AG09319 (cell line): Measurements from ENCODE around the gene POLR3E.

Source experiments
- DNase-seq: peaks from one replicate; pipeline ENCODE4 v3.0.0-alpha.2; 2010; ENCODE audit warnings: low read depth; ENCODE audit errors: extremely low read depth
- TF ChIP-seq, protein P1 (sequence below): IDR thresholded peaks from 2 replicates; pipeline ENCODE4 v1.5.1; 2011; ENCODE audit warnings: low read depth, mild to moderate bottlenecking, inconsistent platforms, low read length, moderate library complexity

The POLR3E gene

DNA sequence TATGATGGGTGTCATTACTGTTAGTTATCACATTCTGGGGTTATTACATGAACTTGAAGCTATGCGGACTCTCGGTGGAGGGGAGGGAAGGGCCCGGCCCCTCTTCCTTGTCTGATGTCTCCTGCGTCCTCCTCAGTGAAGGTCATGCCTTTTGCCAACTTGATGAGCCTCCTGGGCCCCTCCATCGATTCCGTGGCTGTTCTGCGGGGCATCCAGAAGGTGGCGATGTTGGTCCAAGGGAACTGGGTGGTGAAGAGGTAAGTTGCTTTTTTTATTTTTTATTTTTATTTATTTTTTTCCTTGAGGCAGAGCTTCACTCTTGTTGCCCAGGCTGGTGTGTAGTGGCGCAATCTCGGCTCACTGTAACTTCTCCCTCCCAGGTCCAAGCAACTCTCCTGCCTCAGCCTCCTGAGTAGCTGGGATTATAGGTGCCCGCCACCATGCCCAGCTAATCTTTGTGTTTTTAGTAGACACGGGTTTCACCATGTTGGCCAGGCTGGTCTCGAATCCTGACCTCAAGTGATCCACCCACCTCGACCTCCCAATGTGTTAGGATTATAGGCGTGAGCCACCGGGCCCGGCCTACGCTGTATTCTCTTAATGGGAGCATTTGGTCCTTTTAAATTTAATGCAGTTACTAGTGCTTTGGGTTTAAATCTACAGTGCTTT, 21.6 kb downstream of the POLR3E start:
- TF ChIP-seq, protein P1, sequence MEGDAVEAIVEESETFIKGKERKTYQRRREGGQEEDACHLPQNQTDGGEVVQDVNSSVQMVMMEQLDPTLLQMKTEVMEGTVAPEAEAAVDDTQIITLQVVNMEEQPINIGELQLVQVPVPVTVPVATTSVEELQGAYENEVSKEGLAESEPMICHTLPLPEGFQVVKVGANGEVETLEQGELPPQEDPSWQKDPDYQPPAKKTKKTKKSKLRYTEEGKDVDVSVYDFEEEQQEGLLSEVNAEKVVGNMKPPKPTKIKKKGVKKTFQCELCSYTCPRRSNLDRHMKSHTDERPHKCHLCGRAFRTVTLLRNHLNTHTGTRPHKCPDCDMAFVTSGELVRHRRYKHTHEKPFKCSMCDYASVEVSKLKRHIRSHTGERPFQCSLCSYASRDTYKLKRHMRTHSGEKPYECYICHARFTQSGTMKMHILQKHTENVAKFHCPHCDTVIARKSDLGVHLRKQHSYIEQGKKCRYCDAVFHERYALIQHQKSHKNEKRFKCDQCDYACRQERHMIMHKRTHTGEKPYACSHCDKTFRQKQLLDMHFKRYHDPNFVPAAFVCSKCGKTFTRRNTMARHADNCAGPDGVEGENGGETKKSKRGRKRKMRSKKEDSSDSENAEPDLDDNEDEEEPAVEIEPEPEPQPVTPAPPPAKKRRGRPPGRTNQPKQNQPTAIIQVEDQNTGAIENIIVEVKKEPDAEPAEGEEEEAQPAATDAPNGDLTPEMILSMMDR = peak; percentile 65
- no peak for DNase-seq

DNA sequence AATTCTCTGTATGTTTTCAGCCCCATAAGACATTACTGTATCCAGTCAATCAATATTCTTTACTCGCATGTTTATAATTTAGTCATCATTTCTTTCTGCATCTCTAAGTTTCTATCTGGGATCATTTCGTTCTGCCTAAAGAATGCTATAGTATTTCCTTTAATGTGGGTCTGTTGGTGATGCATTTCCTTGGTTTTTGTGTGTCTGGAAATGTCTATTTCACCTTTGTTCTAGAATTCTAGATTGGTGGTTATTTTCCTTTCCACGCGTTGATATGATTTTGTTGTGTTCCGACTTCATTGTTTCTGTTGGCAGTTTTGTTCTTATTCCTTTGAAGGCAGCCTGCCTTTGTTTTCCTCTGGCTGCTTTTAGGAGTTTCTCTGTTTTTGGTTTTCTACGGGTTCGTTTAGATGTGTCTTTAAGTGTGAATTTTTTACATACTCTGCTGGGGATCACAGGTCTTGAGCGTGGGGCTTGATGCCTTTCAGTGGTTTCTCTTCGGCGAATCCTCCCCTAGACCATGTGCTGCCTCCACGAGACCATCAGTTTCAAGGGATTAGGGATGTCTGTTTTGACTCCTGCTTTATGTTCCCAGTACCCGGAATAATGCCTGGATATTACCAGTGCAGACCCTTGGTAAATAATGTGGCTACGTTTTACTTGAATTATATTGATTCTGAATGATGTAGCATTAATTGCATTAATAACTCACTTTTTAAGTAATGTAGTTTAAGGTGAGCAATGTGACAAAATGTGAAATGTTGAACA, 23.5 kb downstream of the POLR3E start:
- TF ChIP-seq, protein P1 = no peak
- no peak for DNase-seq

DNA sequence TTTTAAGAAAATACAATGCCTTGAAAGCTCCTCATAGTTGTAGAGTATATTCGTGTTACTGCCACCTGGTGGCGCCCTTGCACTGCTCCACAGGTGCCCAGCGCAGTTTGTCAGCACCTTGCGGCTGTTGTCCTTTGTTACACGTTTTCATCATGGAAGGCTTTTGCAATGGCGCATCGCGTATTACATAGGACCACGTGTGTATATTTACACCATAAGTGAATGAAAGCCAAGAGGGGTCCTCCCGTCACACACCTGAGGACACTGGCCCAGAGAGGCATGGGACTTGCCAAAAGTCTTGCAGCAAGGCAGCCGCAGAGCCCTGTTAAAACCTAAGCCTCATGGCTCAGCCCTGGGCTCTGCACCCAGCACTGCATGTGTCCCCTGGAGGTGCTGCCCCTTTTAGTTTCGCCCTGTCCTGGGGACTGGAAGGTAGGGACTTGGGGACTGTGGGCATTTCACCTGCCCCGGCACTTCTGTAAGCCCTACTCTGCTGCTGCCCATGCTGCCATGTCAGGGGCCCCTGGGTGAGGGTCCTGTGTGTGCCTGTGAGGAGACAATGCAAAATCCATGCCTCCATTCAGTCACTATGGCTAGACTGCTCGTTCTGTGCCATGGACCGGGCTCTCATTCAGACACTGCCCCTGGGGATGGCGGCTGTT, 24.3 kb downstream of the POLR3E start:
- DNase-seq = peak; percentile 36
- TF ChIP-seq, protein P1 = peak; percentile 82

DNA sequence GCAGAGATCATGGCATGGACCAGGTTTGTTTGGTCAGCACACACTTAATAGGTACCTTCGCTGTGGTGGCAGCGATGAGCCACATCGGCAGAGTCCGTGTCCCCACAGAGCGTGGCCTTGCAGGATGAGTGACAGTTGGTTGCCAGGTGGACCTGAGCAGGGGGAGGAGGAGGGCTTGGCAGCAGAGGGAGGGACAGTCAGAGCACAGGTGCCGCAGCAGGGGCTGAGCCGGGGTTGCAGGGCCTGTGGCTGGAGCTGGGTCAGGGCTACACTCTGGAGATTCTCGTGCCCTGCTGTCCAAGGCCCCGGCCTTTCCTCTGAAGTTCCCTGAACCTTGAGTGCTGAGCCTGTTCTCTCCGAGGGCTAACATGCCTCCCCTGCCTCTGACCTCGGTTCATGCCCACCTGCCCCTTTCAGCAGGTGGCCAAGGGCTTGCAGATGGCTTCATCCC, 24.8 kb downstream of the POLR3E start:
- TF ChIP-seq, protein P1 = no peak
- no peak for DNase-seq

DNA sequence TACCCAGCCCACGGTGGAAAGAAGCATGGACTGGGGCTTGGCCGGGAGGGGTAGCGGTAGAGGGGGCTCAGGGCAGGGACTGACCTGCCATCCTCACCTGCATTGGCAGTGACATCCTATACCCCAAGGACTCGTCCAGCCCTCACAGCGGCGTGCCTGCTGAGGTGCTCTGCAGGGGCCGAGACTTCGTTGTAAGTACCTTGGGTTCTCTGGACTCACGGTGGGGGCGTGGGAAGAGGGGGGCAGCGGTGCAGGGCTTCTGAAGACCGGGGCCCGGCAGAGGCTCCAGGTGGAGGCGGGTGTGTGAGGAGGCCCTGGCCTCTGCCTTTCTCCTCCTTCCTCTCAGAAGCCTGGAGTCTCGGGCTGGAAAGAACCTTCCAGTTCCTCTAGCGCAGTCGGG, 25.5 kb downstream of the POLR3E start:
- TF ChIP-seq, protein P1 = no peak
- DNase-seq = no peak

DNA sequence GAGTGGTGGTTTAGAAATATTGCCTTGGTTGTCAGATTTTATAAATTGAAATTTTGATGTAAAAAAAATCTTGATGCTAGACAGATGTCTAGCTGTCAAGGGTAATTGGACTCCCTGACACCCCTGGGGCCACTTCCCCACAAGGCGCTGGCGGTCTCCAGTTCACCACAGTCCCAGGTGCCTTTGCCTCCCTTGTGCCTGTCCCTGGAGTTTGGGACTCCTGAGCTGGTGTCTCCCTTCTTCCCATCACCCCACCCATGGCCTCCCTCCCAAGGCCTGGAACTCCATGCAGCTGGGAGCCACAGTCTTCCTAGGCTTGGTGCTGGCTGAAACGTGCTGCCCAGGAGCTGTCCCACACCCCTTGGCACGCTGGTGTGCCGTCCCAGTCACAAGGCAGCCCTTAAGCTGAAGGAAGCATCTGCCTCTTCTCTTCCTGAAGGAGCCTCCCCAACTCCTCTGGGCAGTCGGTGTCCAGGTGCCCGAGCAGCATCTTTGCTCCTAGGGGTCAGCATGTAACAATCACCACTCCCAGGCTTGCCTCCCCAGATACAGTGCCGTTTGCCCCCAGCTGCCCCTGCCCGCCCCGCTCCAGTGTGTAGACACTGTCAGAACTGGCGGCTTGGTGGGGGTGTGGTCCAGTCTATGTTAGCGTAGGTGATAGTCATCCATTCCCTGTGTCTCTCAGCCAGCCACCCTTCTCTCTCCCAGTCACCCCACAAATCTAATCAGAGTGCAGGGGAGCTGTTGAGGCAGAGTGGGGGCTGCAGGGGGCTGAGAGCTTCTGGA, 26.2 kb downstream of the POLR3E start:
- no peak for DNase-seq
- TF ChIP-seq, protein P1 = no peak
